GM19324 (cell line): ENCODE measurements around the gene ESPL1.
"Not testable (repeated sequence)": the region's sequence is repeated elsewhere in the genome, so short reads cannot be mapped to it uniquely, and the experiment has no call there.

ENCODE experiments used
- ATAC-seq: cut with Tn5 transposase; IDR thresholded peaks from one replicate; pipeline ENCODE4 v1.9.1; 2021; ENCODE audit warnings: mild to moderate bottlenecking, moderate library complexity; ENCODE audit not compliant: unreplicated experiment, low FRiP score

Gene ESPL1

DNA sequence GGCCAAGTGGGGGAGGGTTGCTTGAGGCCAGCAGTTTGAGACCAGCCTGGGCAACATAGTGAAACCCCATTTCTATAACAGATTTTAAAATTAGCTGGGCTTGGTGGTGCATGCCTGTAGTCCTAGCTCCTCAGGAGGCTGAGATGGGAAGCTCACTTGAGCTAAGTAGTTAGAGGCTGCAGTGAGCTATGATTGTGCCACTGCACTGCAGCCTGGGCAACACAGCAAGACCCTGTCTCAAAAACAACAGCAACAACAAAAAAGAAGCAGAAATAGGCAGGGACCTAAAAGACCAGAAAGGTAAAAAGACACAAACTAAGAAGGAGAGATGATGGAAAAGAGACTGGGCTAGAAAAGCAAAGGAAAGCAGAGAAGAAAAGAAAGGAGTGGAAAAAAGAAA, 64.2 kb downstream of the ESPL1 start:
- ATAC-seq, result not testable (repeated sequence)

GRCh38 chr12:53332744-53333143, 64.6 kb downstream of the ESPL1 start:
- ATAC-seq, result no peak

- ATAC-seq, result no peak
Observed at GRCh38 chr12:53333289-53333688, 65.2 kb downstream of the ESPL1 start.

GRCh38 chr12:53333845-53334244, 65.7 kb downstream of the ESPL1 start:
- ATAC-seq, result no peak

DNA sequence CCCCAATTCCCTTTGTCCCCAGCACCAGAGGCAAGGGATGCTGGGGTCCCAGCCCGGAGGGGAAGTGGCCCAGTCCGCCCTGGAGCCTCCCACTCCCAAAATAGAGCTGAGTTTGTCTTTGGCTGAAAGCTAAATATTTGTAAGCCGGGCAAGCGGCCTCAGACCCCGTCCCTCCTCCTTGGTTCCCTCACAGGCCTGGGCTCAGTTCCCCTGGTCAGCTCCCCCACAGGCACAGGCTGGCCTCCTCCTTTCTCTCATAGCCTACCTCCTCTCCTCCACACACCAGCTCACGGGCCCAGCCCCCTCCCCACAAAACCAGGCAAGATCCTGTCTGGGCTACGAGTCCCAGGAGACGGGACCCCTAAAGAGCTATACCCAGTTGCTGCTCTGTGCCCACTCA, 66.7 kb downstream of the ESPL1 start:
- no peak for ATAC-seq

- no peak for ATAC-seq
Observed at GRCh38 chr12:53336181-53336681, 68.1 kb downstream of the ESPL1 start, which contains the start of gene SP7. TSS of gene SP7 (minus strand) at chr12:53336354. CDS start at chr12:53335646, 708 bp downstream.

DNA sequence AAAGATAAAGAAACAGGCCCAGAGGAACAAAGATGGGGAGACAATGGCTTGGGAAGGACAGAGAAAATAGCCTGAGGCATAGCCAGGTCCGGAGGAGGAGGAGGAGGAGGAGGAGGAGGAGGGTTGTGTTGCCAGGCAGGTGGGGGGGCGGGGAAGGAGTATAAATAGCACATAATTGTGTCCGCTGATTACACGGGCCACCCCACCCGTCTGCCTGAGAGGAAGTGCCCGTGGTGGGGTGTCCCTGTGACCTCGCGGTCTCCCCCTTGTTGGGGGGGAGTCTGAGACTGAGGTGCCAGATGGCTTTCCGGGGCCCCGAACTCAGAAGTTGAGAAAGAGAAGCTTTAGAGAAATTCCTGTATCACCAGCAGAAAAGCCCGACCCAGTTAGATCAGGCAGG, 69.9 kb downstream of the ESPL1 start:
- ATAC-seq, result no peak

- no peak for ATAC-seq
Observed at GRCh38 chr12:53338916-53339315, 70.8 kb downstream of the ESPL1 start.

DNA sequence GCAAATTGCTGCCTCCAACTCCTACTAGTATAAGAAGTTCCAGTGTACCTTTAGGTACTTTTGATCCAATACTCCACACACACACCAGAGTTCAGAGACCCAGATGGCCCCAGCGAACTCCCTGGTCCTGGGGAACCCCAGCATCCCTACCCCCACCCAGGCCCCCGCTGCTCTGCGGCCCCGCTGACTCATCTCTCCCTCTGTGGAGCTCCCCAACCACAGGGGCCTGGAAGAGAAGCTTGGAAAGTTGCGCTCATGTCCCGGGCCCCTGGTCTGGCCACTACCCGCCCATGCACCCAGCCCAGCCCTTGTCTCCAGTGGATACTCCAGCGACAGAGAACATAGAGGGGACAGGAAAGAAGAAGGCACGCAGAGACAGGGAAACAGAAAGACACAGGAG, 72.3 kb downstream of the ESPL1 start:
- ATAC-seq, result no peak
